Stimulated activated CD8-positive, alpha-beta memory T cell treated with anti-CD3 and anti-CD28 coated beads, Interleukin-7, amount 100 ng/mL, for 24 hours (primary cell): ENCODE data around the gene PNPO.

ENCODE experiments used
- DNase-seq: peaks from one replicate; pipeline ENCODE4 v3.0.0-alpha.2; 2020; ENCODE audit warnings: low read depth

PNPO gene

DNA sequence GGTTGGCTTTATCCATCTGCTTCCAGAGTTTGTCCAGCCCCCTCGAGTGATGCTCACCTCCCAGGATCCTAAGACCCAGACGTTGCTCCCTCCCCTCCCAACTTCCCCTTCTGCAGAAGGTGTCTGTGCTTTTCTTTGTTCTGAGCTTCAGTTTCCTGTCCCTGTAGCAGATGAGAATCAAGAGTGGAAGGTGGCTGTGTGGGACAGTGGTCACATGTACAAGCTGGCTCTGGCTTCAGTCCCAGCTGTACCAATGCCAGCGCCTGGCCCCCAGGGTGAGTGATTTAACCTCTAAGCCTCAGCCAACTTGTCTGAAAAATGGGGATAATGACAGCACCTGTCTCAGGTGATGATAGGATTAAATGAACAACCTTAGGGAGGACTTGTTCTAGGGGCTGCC, 8.6 kb downstream of the PNPO start:
- DNase-seq = no peak

DNA sequence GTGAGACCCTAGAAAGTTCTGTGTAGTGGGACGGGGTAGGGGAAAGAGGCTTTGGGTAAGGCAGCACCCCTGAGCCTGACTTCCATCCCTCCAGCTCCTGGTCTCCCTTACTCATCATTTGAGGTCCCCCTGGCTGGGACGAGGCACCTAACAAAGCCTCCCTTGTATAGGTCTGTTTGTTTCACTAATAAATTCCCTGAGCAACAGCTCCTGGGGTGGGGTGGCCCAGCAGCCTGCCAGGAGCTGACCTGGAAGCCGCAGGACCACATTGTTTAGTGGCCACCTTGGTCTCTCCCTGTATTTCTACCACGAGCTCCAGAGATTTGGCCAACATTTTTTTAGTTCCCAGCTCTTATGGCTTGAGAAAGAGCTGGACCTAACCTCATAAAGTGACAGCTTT, 9.1 kb downstream of the PNPO start:
- DNase-seq = no peak

DNA sequence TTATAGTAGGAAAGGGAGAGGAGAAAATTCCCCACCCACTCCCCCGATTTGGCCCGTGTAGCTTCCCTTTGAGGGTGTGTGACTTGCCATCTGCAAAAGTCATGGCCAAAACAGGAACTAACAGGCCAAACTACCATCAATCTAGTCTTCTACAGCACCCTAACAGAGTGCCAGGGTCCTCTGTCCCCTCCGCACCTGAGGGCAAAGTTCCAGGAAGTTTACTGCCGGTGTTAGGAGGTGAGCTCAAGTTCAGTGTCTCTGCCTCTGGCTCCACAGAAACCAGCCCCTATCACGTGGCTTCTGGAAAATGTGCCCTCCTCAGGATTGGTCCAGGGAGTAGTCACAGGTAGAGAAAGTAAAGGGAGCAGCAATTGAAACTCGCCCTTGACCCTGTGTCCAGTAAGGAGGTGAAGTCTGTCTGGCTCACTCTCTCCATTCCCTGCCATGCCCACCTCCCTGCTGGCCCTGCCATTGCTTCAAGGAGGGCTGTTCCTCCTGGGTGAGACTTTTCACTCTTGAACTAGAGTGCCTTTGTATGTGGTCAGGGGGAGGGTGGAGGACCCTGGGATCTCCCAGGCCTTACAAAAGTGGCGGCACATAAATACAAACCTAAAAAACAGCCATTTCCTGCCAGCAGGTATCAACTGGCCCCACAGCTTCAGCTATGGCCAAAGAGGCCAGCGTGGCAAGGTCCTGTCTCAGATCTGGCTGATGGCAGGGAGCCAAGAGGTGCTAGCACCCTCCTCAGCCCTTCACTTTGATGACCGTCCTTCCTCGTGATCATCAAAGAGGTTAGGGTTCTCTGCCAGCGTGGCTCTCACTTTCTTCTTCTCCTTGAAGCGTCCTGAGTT, 11.0 kb downstream of the PNPO start:
- no peak for DNase-seq

DNA sequence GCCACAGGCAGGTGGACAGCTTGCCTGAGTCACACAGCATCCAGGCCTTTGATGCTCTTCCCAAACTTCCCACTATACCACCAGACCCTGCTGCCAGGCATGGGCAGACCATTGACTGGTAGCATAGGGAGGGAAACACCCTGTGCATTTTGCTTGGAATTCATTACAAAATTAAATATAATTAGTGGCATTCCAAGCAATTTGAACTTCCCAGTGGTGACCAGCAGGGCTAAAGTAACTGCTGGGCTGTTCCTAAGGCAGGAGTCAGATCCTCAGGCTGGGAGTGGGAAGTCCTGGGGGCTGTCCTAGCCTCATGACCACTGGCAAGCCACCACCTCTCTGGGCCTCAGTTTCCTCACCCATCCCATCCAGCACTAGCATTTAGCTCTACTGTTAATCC, 12.5 kb downstream of the PNPO start:
- DNase-seq = no peak

DNA sequence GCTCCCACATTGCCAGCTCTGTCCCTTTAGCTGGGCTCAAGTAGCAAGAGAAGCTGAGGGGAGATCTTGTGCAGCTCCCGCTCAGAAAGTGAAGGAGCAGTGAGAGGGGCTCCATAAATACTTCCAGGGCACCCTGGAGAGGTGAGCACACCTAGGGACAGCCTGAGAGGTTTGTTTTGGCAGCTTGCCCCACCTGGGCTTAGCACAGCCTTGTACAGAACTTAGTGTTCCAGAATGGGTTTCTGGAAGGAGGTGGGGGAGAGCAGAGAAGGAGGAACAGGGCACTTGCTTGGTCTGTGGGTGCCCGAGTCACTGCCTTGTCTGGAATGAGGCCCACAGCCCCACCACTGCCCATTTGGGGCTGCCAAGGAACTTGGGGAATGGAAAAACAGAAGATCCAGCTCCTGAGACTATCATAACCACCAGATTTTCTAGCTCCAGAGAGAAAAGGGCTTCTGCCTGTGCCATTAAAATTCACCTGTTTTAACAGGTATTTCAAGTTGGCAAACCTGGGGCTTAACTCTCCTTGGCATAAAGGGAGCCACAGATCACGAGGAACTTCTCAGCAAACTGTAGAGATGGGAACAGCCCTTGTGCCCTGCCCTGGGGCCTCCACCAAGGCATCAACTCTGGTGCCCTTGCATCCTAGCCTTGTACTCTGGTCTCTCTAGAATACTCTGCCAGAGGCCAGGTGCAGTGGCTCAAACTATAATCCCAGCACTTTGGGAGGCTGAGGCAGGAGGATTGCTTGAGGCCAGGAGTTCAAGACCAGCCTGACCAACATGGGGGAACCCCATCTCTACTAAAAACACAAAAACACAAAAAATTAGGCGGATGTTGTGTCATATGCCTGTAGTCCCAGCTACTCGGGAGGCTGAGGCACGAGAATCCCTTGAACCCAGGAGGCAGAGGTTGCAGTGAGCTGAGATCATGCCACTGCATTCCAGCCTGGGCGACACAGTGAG, 14.4 kb downstream of the PNPO start:
- no peak for DNase-seq

DNA sequence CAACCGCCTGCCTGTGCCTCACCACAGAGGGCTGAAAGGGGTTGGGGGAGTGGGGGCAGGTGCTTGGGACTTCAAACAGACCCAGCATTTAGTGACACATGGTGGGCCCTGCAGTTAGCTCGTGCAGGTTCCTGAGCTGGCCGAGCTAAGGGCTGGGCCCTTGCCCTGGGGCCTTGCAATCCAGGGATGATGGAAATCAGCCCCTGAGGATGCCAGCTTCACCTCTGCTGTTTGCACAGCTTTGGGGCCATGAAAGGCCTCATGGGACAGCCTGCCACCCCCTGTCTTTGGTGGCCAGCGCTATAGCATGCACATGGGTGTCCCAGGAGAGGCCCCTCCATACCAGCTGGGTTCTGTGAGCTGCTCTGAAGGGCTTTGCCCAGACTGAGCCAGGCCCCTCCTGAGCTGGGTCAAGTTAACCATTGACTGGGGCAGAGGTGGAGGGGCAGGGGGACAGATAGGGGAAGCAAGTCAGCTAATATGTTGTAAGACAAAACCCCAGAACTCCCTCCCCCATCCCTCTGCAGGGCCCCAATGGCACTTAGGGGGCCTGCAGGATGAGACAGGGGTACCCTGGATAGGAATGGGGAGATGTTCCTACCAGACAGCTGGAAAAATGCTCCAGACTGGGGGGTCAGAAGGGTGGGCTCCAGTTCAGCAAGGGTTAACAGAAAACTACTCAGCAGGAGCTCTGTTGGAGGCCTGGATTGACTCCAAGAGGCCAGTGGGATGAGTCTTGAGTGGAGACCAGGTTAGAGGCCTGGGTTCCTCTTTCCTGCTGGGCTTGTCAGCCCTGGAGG, 15.6 kb downstream of the PNPO start:
- no peak for DNase-seq

DNA sequence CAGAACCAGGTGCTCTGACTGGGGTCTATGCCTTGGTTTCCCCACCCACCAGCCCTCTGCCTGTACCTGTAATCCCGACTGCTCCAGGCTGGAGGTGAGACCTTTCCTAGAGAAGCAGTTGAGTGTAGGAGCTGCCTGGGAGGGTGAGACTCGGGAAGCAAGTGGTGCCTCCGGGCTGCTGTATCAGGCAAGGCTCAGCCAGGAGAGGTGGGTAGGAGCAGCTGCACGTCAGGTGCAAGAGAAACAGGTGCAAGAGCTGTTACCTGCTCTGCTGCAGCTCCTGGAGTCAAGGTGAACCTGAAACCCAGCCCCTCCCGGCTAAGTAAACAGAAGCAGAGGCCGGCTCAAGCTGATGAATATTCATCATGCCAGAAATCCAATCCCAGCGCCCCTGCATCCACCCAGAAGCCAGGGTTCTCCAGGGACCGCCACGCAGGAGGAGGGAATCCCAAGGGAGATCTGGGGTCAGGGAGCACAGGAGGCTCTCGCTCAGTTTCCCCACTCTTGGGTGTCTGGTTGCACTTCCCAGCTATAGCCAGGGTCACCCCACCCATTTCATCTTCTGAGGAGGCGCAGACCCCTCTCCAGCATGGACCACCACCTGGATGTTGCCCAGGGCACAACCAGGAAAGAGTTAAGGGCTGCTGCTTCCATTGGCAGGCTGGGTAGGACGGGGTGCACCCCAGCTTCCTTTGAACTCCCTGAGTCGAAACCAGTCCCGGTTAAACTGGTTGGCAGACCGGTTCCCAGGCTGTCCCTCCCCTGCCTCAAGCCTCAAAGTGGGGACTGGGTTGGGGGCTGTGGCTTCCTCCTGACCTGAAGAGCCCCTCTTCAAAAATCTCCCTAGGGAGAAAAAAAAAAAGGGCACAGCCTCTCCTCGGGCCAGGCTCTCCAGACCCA, 16.5 kb downstream of the PNPO start, which contains the start of gene PRR15L:
PRR15L (minus strand) TSS at position 293 of the 900 bp plus-strand sequence. CDS start 4,649 bp downstream, outside the sequence.
- DNase-seq = no peak

DNA sequence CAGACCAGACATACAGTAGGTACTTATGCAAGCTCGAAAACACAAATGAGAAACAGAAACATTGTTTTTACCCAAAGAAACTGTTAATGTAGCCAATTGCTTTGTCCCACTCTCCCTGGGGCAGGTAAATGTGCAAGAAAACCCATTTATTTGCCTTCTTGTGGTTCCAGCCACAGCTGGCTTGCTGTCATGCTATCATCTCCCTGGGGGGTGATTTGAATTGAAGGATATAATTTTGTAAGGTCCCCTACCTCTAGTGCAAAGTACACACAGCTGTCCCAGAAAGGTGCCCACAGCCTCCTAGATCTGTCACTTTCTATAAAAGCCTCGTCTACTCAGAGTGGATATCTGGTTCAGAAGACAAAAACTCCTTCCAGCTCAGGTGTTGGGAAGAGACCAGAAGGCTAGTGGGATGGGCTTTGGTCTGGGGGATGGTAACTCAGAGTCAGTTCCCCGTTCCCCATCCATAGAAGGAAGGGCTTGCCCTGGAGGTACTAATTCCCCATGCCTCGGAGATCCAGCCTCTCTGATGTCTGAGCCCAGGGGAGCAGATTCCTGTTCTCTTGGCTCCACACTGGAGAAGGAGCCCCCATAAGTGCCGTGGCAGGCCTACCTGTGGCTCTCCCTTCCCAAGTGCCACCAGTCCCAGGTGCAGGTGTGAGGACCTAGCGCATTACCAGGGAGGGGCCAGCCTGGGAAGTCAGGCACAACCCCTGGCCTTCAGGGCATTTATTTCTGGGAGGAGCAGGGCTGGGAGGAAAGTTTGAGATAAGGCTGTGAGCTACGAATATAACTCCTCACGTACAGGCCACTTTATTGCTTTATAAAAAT, 18.7 kb downstream of the PNPO start:
- no peak for DNase-seq

DNA sequence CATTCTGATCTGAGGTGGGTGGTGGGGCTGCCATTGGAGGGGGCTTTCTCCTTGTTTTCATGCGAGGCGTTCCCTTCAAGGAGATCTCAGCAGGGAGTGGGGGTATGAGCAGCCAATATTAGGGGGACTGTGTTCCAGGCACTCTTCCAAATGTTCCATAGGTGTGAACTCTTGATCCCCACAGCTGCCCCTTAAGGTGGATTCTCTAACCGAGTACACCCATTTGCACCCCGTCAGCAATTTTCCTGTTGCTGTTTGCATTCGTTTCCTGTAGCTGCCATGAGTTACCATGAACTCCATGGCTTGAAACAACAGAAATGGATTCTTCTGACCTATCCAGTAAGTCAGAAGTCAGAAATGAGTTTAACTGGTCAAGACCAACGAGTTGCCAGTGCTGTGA, 20.0 kb downstream of the PNPO start:
- no peak for DNase-seq

DNA sequence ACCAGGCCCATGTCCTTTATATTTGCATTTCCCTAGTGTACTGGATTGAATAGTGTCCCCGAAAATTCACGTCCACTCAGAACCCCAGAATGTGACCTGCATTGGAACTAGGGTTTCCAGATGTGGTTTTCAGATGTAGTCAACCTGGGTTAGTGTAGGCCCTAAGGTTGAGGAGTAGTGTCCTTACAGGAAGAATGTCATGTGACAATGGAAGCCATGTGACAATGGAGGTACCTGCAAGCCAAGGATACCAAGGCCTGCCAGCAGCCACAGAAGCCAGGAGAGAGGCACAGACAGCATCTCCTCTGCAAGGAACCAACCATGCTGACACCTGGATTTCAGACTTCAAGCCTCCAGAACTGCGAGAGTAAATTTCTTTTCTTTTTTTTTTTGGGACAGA, 21.5 kb downstream of the PNPO start:
- no peak for DNase-seq

DNA sequence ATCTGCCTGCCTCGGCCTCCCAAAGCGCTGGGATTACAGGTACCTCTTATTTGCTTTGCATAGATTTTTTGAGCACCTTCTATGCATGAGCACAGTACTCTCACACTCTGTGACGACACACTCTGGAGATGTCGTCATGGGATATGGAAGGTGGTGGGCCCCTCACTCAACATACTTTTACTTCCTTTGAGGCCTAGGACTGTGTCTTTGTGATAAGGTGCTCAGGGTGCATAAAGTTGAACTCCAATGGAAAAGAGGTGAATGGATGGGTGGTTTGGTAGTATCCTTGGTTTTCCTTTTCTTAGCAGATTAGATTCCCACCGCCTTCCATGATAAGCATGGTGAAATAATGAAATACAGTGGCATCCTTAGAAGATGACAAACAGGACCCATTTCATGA, 23.5 kb downstream of the PNPO start:
- DNase-seq = no peak

DNA sequence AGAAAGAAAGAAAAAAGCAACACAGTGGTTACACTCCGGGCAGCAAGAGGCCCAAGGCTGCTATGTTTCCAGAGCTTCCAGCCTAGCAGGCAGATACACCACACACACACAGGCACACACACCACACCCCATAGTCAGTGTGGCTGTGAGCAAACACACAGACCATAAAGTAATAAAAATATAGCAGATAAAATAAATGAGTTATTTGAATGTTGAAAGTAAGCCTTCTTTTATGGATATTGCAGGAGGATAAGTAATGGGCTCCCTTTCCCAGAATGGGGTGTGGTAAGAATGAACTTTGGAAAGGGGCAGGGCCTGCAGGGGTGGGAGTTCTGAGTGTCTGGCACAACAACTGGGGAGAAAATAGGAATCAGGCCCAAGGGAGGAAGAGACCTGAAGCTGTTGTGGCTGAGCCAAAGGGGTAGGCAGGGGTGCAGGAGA, 24.7 kb downstream of the PNPO start:
- no peak for DNase-seq

DNA sequence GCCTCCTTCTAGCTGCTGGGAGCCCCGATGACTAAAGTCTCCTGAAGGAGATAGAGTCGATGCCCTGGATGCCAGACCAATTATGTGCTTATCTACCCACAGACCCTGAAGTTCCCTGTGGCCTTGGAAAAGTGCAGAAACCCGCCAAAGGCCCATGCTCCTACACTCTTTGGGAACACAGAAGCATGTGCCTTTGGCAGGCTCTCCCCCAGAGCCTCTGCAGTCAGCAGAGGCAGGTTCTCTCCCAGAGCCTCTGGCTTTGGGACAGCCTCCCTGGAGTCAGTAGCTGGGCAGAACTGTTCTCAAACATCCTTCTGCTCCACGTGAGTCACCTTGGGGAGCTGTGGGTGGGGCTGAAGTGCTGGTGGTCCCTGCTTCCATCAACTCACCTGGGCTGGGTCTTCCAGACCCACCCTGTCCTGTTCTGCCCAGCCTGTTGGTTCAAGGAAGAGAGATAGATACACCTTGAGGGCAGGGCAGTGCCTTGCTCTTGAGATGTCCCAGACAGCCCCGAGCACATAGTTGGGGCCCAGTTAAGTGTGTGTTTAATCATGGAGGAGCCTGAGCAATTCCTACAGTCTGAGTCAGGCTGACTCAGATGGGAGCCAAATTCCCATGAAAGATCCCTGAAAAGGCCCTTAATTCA, 26.4 kb downstream of the PNPO start:
- DNase-seq = no peak

DNA sequence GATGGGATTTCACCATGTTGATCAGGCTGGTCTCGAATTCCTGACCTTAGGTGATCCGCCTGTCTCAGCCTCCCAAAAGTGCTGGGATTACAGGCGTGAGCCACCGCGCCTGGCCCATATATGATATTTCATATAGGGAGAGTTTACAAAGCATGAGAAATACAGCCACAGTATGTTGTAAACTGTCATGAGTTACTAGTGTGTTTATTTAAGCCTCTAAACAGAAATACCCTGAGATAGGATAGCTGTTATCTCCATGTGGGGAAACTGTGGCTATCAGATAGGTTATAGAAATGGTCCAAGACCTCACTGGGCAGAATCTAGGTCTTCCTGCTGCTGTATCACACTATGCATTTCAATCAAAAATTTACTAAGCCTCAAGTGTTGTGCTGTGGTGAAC, 27.5 kb downstream of the PNPO start:
- no peak for DNase-seq

DNA sequence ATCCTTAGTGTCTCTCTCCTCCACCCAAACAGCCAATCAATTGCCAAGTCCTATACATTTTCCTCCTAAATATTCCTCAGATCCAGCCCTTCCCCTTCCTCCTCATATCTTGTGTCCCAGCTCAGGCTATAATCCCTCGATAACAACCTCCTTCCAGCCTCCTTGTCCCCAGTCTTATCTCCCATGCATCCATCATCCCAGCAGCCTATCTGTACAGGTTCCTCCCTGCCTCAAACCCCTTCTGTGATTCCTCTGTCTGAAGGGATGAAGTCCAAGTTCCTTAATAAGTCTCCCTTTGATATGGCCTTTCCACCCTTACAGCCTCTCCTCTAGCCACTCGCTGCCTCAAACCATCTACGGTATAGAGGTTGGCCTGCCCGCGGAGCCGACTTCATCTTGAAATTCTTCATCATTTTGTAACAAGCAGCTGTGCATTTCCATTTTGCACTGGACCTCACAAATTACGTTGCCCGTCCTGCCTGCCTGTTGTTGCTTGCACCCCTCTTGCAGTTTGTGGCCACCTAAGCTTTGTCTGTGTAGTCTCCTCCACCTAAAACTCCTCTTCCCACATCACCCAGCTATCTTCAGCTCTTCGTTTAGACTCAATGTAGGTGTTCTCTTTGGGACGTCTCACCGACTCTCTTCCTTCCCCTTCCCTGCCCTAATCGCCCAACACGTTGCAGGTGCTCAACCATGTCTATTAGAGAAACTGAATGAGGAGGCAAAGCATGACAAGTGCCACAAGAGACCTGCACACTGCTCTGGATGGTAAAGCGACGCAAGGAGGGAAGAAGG, 28.8 kb downstream of the PNPO start:
- no peak for DNase-seq

DNA sequence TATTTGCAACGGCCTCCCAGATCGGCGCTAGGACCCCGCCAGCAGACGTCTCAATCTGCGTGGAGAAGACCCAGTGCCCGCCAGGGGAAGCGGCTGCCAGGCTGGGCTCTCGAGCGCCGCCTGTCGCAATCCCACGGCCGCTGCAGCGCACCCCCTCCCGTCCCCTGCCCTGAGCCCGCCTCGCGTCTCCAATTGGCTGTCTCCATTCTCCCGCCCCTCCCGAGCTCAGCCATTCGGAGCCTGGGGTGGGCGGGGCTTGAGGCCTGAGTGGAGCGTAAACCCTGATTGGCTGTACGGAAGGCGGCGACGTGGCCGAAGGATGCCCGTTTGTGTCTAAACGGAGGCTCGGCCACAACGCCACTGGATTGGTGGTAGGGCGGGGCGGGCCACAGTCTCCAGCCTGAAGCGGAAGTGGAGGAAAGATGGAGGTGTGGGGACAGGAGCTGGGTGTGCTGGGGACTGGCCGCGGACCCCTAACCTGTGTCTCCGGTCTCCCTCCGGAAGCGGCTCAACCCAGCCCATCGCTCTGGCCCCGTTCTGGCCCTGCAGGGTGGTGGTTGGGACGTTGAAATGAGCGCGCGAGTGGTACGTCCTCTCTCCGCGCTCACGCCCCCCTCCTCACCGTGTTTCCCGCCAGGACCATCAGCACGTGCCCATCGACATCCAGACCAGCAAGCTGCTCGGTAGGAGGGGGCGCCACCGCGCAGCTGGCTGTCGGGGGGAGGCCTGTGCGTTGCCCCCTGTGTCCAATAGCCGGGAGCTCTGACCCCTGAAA, 29.5 kb downstream of the PNPO start, which contains the start of gene CDK5RAP3:
CDK5RAP3 (plus strand) TSS at position 389 of the 775 bp plus-strand sequence; CDS start at position 423, 34 bp downstream.
- DNase-seq = peak; percentile 99

DNA sequence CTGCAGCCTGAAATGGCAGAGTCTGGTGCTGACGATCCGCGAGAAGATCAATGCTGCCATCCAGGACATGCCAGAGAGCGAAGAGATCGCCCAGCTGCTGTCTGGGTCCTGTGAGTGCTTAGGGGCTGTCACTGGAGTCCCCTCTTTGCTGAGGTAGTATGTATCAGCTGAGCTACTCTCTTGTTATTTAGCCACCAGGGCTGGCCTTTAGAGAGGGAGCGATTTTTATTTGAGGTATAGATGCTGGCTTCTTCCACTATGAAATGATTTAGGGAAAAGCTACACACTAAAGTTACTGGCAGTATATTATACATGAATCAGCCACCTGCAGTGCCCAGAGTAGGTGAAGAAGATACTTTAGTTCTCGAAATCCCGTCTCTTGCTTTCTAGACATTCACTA, 32.2 kb downstream of the PNPO start:
- no peak for DNase-seq
